Stimulated activated naive CD4-positive, alpha-beta T cell (primary cell): Measurements from ENCODE around the gene UNCX.

Experiments
- DNase-seq, 6 experiments: peaks; one replicate each; lab custom pipeline; 2025; lab: John Stamatoyannopoulos, UW

The UNCX gene

DNA sequence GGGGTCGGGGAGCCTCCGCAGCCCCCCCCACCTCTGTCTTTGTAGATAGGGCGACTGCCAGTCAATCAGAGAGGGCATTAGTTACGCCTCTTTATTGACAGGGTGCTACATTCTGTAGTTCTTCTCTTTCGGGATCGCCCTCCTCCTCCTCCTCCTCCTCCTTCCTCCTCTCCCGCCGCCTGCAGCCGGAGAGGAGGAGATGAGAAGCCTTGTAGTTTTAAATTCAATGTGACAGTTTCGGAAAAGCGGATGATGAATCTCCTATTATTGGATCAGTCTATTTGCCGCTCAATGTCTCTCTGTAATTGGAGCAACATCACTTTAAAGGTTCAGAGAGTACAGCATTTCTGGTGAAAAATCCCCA lies 587 bp upstream of the UNCX start:
- DNase-seq, result no peak

DNA sequence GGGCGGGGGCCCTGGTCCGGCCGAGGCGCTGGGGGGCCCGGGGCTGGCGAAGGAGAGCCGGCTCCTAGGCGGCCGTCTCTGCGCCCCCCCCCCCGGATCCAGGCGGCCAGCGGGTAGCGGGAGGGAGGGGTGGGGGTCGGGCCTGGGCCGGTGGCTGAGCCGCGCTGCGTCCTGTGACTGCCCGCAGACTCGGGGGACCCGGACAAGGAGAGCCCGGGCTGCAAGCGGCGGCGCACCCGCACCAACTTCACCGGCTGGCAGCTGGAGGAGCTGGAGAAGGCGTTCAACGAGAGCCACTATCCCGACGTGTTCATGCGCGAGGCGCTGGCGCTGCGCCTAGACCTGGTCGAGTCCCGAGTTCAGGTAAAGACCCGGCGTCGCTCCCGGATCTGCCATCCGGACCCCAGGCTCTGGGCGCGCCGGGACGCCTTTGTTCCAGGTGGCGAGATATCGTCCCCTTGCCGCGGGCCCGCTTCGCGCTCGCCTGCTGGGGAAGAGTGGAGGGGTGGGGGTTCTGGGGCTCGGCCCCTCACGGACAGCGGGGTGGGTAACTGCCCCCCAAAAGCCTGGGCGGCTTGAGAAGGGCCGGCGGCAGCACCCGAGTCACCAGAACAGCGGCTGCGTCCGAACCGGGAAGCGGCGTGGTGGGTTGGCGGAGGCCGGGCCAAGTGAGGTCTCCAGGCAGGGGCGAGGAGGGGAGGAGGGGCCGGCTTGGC lies 819 bp downstream of the UNCX start:
- no peak for DNase-seq

DNA sequence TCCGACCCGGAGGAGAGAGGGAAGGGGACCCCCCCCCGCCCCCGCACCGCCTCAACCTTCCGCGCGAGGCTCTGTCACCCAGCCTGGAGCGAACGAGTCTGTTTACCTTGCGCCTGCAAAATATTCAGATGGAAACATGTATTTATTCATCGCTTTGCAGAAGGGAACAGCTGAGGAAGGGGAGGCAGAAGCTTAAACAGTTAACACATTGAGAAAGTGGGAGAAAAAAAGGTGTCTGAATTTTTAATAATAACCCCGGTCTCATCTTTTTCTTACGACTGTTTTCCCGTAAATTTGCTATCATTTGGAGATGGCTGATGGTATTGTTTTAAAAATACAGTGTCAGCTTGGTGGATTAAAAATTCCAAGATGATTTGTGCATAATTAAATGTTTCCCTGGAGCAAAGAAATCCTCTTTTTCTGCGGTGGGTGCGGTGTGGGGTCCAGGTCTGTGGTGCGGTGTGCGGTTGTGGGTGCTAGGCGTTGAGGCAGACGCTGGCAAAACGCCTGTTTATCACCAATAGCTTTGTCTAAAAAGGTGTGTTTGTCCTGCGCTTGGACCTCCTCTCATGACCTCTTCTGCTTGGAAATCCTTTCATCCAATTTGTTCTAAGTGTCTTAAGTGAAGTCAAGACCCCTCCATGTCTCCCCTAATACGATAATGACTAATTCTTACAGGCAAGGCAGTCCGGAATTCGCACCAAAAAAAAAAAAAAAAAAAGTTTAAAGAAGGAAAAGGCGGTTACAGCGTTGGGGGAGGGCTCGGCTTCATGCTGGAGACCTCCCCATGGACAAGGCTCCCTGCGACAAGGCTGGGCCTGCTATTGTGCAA lies 1.6 kb downstream of the UNCX start:
- no peak for DNase-seq

DNA sequence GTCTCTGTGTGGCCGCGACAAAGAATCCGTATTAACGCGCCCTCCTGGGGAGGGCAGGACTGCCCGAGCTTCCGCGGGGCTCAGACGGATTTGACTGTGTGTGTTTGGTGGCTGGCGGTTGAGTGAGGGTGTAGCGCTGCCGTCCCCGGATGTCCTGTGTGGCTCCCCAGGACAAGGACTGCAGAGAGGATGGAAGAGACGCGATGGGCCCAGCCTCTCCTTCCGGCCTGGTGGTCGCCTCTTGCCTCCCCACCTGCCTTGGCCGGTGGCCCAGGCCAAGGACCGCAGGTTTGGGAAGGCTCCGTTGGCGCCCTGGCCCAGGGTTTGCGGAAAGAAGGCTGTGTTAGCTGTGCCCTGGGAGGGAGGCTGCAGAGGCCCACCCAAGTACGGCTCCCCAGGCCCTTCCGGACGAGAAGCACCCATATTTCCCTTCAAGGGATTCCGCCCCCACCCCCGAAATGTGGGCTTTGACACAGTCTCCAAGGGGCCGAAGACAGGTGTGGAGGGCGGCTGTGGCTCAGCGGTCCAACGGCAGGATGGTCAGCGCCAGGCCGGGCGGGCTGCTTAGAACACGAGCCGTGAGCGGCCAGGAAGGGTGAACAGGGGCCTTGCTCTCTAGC lies 2.3 kb downstream of the UNCX start:
- no peak for DNase-seq

DNA sequence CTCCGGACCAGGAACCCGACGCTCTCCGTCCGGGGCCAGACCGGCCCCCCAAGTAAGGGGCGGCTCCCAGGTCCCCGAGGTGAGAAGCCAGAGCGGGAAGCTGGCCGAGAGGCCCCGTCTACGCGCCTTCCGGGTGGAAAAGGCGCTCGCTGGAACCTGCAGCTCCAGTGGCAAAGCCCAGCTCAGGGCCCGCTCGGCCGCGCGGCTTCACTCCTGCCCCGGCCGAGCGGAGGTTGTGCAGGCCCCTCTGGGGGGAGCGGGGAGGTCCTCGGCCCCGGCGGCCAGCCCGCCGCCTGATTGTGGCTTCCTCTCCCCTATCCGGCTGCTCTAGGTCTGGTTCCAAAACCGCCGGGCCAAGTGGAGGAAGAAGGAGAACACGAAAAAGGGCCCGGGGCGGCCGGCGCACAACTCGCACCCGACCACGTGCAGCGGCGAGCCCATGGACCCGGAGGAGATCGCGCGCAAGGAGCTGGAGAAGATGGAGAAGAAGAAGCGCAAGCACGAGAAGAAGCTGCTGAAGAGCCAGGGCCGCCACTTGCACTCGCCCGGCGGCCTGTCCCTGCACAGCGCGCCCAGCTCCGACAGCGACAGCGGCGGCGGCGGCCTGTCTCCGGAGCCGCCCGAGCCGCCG lies 2.9 kb downstream of the UNCX start:
- no peak for DNase-seq

DNA sequence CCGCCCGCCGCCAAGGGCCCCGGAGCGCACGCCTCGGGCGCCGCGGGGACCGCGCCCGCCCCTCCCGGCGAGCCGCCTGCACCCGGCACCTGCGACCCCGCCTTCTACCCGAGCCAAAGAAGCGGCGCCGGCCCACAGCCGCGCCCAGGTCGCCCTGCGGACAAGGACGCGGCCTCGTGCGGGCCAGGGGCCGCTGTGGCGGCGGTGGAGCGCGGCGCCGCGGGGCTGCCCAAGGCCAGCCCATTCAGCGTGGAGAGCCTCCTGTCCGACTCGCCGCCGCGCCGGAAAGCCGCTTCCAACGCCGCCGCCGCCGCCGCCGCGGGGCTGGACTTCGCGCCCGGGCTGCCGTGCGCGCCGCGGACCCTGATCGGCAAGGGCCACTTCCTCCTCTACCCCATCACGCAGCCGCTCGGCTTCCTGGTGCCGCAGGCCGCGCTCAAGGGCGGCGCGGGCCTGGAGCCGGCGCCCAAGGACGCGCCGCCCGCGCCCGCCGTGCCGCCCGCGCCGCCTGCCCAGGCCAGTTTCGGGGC lies 3.5 kb downstream of the UNCX start:
- no peak for DNase-seq

DNA sequence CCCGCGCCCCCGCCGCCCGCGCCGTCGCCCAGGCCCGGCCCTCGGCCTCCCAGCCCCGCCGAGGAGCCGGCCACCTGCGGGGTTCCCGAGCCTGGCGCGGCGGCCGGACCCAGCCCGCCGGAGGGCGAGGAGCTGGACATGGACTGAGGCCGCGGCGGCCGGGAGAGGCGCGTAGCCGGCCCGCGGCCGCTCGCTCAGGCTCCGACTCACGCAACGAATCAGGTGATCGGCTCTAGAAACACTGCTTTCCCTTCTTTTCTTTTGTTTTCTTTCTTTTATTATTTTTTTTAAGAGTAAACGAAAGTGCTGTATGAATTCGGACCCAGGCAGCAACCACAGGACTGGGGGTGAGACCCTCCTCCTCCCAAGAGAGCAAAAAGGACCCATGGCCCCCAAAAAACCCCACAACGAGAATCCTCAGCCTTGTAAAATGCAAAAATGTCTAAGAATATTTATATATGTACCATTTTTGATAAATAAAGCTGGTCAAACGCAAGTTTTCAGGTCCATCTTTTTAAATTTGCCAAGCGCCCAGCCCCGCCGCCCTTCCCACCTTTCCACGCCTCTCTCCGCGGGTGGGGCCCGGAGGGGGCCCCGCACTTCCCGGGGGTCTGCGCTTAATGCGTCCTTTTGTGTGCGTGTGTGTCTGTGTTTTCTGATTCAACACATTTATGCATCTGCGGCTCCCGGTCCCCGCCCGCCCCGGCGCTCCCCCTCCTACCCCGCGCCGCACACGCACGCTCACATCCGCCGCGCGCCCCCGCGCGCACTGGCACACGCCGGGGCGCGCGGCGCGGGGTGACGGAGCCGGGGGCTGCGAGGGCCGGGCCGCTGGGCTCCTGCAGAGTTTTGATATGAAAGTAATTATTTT lies 4.4 kb downstream of the UNCX start:
- DNase-seq, result no peak

DNA sequence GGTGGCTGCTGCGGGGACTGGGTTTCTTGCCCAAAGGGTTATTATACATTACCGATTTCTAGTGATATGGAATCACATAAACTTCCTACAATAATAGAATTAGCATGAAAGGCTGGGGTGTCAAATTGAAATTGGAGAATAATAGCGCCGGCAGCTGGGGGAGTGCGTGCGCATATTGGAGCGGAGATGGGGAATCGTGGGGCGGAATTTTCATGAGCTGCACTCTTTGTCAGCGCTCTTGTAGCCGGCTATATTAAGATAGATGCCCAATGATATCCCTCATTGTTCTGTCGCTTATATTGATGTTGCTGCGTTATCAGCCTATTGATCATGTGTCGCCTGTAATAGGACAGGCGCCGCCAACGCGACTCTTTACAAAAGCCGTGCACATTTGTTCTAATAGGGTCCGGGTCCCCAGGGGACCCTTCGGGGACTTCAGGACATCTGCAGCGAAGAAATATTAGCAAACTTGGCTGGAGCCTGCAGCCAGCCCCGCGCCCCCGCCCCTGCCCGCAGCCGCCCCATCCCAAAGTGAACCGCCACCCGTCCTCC lies 5.1 kb downstream of the UNCX start:
- no peak for DNase-seq

DNA sequence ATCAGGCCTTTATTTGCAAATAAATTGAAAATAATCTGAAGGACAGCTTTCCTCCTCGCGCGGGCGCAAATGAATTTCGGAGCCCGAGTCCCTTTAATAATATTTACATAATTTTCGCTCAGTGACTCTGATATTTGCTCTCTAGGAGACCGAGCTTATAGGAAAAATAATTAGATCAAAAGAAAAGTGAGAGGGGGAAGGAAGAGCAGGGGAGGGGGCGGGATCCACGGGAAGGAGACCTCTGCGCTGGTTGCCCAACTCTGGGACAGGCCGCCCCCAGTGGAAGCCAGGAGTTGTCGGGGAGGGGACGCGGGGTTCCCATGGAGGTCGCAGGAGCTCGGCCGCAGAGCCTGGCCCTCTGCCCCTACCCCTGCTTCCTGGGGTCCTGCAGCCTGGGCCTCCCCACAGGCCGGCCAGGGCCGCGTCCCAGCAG lies 5.8 kb downstream of the UNCX start:
- DNase-seq, result no peak

DNA sequence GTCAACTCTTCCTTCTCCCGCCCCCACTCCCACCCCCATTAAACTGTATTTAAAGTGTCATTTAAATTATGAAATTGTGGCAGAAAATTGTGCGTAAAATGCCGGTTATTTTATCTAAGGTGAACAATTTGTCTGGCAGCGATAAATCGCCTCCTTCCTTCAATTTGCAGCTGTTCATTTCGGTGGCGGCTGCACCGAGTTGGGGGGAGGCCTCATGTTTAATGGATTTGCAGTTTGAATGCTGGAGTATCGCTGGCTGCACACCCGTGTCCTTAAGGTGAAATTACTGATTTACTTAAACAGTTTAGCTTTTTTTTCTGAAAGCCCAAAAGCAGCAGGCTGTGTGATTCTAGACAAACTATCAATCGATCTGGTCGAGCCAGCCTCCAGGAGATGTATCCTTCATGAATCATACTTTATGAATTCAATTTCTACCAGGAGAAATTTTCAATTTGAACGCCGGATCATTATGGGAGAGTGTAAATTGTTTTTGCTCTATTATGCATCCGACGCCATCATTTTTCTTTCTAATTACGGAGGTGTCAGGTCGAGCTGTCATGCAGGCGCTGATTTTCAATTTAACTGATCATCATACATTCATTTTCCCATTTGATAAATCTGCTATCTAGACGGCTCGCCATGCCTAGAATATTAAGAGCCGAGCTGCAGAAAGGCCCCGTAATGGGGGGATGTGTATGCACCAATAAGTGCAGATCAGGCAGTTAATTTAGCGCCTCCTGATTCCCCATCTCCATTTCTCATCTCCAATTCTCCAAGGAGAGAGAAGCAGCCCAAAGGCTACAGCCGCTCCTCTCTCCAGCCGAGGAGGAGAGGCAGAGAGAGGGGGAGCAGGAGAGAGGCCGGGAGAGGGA lies 6.5 kb downstream of the UNCX start:
- no peak for DNase-seq

DNA sequence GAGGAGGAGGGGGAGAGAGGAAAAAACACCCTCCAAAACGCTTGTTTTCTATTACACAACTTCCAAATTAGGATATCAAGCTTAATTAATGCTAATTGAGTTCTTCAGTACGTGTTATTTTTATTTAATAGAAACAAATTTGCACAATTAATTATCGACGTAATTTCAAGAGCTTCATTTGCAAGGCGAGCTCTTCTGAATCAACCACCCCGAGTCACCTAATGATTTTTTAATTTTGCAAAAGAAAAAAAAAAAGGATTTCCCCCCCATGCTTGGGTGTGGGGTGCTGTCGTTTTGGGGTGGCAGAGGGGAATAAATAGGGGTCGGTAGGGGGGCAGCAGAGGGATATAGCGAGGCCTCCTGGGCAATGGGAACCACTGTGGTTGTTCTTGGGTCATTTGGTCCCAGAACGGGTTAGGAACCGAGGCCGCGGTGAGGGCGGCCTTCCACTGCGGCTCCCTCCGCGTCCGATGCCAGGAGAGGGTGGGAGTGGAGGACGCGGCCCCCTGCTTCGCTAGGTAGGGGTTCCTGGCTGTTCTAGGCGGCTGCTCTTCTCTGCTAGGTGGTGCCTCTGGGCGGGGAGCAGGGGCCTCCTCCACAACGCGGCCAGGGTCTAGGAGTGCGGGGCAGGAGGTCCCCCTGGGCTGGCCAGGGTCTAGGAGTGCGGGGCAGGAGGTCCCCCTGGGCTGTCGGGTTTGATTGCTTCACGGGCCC lies 7.3 kb downstream of the UNCX start:
- DNase-seq, result no peak

DNA sequence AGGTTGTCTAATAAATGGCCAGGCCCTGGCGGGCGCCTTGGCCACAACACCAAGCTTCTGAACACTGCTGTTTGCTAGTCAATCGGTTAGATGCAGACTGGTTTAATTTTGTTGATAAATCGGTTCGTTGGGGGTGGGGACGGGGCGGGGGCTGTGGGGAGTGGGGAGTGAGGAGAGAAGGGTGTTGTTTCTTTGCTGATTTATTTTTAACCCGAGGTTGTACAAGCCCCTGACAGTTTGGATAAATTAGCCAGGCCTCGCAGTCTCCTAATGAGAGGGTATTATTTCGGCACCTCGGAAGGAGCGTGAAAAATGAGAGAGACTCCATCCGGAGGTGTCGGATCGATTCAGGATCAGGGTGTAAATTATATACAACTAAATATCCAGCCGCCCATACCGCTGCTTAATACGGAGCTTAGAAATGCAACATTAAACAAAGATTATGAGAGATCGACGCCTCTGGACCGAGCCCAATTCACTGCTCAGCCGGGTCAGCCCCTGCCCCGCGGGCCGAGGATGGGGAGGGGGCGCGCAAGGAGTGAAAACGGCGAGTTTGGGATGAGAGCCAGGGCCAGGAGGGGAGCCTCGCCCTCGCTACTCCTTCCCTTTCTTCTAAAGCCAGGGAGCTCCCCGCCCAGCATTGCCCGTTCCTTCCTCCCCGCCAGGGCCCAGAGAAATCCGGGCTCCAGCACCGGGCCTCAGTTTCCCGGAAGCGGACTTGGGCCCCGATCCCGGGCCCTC lies 8.0 kb downstream of the UNCX start:
- DNase-seq, result no peak

DNA sequence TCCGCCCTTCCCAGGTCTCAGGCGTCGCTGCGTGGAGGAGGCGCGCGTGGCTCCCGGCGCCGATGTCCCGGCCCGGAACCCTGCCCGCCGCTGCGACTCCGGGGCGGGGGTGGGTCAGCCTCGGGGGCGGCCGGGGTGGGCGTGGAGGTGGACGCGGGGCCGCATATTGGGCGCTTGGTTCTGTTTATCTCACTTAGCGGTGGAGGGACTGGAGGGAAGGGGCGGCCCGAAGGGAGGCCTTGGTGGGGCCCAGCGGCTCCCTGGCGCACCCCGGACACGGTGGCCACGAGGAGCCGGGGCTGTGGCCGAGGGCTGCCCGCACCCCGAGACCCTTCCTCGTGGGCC lies 8.6 kb downstream of the UNCX start:
- DNase-seq, result no peak

DNA sequence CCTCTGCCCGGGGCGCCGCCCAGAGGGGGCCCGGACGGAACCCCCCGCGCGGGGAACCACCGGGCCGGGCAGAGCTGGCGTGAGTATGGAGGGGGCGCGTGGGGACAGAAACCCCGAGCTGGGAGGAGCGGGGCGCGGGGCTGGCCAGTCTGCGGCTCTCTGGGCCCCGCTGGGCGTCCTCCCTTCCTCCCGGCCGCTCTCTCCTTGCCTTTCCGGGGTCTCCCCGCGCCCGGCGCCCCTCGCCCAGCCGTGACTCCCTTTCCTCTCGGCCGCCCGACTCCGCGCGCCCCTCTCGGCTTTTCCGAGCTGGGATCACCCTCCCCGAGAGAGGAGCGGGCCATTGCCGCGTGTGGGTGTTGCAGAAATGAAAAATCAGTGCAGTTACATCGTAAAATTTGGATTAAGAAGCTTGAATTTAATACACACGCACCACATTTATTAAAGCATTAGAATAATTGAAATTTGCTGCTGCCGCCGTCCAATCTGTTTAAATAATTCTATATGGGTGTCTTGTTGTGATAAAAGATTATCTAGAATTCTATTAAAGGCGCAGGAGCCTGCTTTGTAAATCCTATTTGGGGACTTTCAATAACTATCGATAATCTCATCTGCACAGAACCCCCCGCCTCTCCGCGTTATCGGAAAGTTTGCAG lies 9.1 kb downstream of the UNCX start:
- no peak for DNase-seq

DNA sequence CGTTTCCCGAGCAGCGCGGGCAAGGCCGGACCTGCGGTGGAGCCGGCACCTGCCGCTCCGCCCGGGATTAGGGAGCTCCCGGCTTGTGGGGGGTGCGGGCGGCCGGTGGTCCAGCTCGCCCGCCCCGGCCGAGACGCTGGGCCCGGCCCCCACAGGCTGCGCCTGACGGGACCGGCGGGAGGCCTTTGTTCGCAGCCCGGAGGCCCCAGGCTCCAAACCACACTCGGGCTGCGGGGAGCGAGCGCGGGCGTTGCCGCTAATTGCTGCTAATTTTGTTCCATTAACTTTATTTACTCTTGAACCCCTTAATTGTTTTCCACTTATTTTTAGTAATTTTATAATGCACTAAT lies 9.6 kb downstream of the UNCX start:
- DNase-seq, result no peak

DNA sequence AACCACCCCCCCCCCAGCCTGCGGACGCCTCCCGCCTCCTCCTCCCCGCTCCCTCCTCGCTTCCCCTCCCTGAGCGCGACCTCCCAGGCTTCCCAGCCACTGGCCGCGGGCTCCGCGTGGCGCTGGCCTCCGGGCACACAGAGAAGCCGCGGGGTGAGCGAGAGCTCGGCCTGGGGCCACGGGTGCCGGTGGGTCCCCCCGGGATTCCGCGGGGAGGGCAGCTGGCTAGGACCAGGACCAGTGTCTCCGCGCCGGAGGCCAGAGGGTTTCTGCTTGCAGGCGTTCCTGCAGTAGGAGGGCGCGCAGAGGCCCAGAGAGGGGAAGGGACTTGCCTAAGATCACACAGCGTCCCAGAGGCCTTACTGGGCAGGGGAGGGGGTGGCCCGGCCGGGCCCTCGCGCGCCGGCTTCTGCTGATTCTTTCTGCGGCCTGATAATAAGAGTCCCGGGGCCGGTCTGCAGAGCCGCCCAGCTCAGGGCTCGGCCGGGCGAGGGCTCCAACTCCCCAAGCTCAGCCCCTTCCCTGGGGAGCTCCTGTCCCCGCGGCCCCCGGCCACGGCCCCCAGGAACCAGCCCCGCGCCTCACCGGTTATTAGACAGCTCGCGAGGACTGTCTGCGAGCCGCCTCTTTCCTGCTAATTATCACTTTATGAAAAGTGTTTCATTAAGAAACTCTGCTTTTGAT lies 10.1 kb downstream of the UNCX start:
- no peak for DNase-seq

DNA sequence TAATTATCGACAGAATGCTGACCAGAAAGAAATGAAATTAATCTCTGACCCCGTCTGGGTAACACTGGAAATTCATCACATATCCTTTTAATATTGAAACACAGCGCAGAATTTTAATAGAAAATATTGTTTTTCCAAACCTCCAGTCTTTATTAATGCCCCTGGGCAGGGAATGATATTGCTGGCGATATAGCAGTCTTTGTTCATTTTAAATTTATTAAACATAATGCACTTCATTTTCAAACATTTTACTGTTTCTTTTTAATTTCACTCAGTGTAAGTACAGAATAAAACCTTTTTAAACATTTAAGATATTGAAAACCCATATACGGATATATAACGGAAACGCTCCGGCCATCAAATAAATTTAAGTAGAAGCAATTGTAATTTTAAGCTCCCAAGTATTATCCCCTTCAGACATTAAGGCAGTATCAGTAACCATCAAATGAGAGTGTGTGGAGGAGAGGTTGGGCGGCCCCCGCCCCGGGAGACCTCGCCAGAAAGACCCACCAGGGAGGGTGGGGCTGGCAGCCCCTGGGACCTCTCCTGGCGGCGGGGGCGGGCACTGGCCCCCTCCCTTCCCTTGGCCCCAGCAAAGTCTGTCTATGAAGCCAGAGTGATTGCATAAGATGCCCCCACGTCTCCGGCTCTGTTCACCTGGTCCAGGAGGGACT lies 10.8 kb downstream of the UNCX start:
- DNase-seq, result no peak
